ENCODE measurements around the gene CCDC177. TPM values are rescaled to one million over a fixed set of nuclear protein-coding genes. Genes with fewer than 3 reads are reported as not detected.

CCDC177 gene
- total RNA-seq, 1 donor from 2014 or later = 0.22 TPM

GRCh38 chr14:69525896-69526295, 48.8 kb downstream of the CCDC177 start:
- Mint-ChIP-seq H3K27ac (no peak overlapping the region), H3K4me1 (ENCODE audit: low read depth) (peaks cover 7% of the 10 kb centered on the region), H3K4me3 (ENCODE audit: low read depth) (no peak overlapping the region), H3K36me3 (ENCODE audit: insufficient read depth) (no peaks in the 10 kb centered on the region), H3K27me3 (peaks cover 7% of the 10 kb centered on the region), H3K9me3 (ENCODE audit: low read depth) (no peaks in the 10 kb centered on the region)
- DNase-seq (ENCODE audit: low spot score, unreplicated experiment) = no peak
- no peak for TF ChIP-seq CTCF (IDR thresholded peaks at IDR 0.05; ENCODE audit: unreplicated experiment)

- no peak for TF ChIP-seq CTCF (IDR thresholded peaks at IDR 0.05; ENCODE audit: unreplicated experiment)
- Mint-ChIP-seq H3K9me3 (ENCODE audit: low read depth) (no peaks in the 10 kb centered on the region), H3K36me3 (ENCODE audit: insufficient read depth) (no peaks in the 10 kb centered on the region), H3K4me3 (ENCODE audit: low read depth) (no peak overlapping the region), H3K27ac (no peak overlapping the region), H3K27me3 (peaks cover 7% of the 10 kb centered on the region), H3K4me1 (ENCODE audit: low read depth) (peaks cover 7% of the 10 kb centered on the region)
- DNase-seq (ENCODE audit: low spot score, unreplicated experiment) = no peak
Observed at GRCh38 chr14:69522026-69522425, 52.6 kb downstream of the CCDC177 start.

Other genes starting within 250 kb of the CCDC177 start
- 309 and 310 TPM in 2 replicates for gene ERH, start 176.6 kb downstream of the CCDC177 start, total RNA-seq
- gene SLC39A9, start 176.2 kb downstream of the CCDC177 start, total RNA-seq = 57.1 and 62.2 TPM in 2 replicates
- 1.5 and 2.0 TPM in 2 replicates for gene PLEKHD1, start 90.1 kb downstream of the CCDC177 start, total RNA-seq
- 21.0 and 22.3 TPM in 2 replicates for gene SUSD6, start 36.7 kb upstream of the CCDC177 start, total RNA-seq
- gene SRSF5, start 192.3 kb upstream of the CCDC177 start, total RNA-seq = 379 and 402 TPM in 2 replicates
- gene SLC10A1, start 222.4 kb upstream of the CCDC177 start, total RNA-seq = not detected in 2 replicates

All from progenitor cell of endocrine pancreas (in vitro differentiated cells).